SKM-1 (cell line): Measurements from ENCODE around the gene DIAPH2.

Experiments used
- DNase-seq: peaks from one replicate; lab custom pipeline; 2025; ENCODE audit not compliant: unreplicated experiment; lab: John Stamatoyannopoulos, UW

DIAPH2 gene

GRCh38 chrX:97158269-97158668 is 473.6 kb downstream of the DIAPH2 start:
- no peak for DNase-seq

- no peak for DNase-seq
Measured at GRCh38 chrX:97159916-97160800, 475.5 kb downstream of the DIAPH2 start.

GRCh38 chrX:97167333-97167732 is 482.7 kb downstream of the DIAPH2 start:
- no peak for DNase-seq

- DNase-seq = no peak
Measured at GRCh38 chrX:97168646-97169045, 484.0 kb downstream of the DIAPH2 start.

GRCh38 chrX:97175147-97175546 is 490.5 kb downstream of the DIAPH2 start:
- no peak for DNase-seq

GRCh38 chrX:97189668-97190067 is 505.0 kb downstream of the DIAPH2 start:
- no peak for DNase-seq

- DNase-seq = no peak
Measured at GRCh38 chrX:97199501-97199900, 514.9 kb downstream of the DIAPH2 start.

GRCh38 chrX:97200454-97200853 is 515.8 kb downstream of the DIAPH2 start:
- DNase-seq = no peak

- DNase-seq = no peak
Measured at GRCh38 chrX:97210501-97210900, 525.9 kb downstream of the DIAPH2 start.

- no peak for DNase-seq
Measured at GRCh38 chrX:97211070-97211469, 526.4 kb downstream of the DIAPH2 start.

GRCh38 chrX:97215186-97215585 is 530.5 kb downstream of the DIAPH2 start:
- DNase-seq = no peak

GRCh38 chrX:97224148-97224547 is 539.5 kb downstream of the DIAPH2 start:
- DNase-seq = no peak

- DNase-seq = no peak
Measured at GRCh38 chrX:97229318-97229717, 544.7 kb downstream of the DIAPH2 start.

- no peak for DNase-seq
Measured at GRCh38 chrX:97230948-97231347, 546.3 kb downstream of the DIAPH2 start.

- DNase-seq = no peak
Measured at GRCh38 chrX:97234471-97235081, 549.9 kb downstream of the DIAPH2 start.

GRCh38 chrX:97238632-97239031 is 554.0 kb downstream of the DIAPH2 start:
- DNase-seq = no peak

GRCh38 chrX:97252111-97252510 is 567.5 kb downstream of the DIAPH2 start:
- no peak for DNase-seq

GRCh38 chrX:97260679-97261078 is 576.0 kb downstream of the DIAPH2 start:
- DNase-seq = no peak

- no peak for DNase-seq
Measured at GRCh38 chrX:97266406-97267121, 581.9 kb downstream of the DIAPH2 start.

- DNase-seq = no peak
Measured at GRCh38 chrX:97267396-97268181, 582.9 kb downstream of the DIAPH2 start.

- DNase-seq = no peak
Measured at GRCh38 chrX:97268182-97268680, 583.6 kb downstream of the DIAPH2 start.
